ENCODE data around the gene ABCB8.

ABCB8 gene

DNA sequence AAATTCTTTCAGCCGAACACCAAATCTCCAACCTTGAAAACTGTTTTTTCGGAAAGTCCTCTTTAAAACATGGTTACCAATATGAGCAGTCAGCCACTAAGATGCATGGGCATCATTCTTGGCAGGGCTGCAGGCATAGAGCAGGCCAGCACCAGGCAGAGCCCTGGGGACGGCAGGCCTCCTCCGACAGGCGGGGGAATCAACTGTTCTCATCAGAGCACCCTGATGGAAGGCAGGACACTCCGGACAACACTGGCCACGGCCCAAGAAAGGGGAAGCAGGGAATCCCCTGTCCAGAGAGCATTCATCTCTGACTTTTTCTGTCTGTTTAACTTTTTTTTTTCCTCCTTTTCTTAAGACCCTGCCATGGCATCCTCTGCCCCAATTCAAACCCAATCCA lies 38.8 kb upstream of the ABCB8 start:
- H3K4me1 ChIP-seq (ENCODE audit: control insufficient read depth, insufficient read depth, low read length): no peaks in the 10 kb centered on the region
- CTCF ChIA-PET: interaction anchor here (0.6 to 2.1 kb wide), 19 partner anchors 9 to 1967 kb away, joined by 3 to 12 read pairs (median 4); no protein-coding TSS in a partner anchor
- no peaks in the 10 kb centered on the region for H3K36me3 ChIP-seq (ENCODE audit: control insufficient read depth in 2 of 2, insufficient read depth in 1 of 2, low read length in 2 of 2)
- no peak overlapping the region for H3K4me3 ChIP-seq (ENCODE audit: low read depth, low read length)
- TF ChIP-seq ZXDB (tag by site-specific recombination; IDR thresholded peaks at IDR 0.05) (no peak), ZNF184 (tag by site-specific recombination; IDR thresholded peaks at IDR 0.05) (no peak), ZNF132 (tag by site-specific recombination; IDR thresholded peaks at IDR 0.05; ENCODE audit: borderline replicate concordance) (no peak), ZNF623 (tag by site-specific recombination; IDR thresholded peaks at IDR 0.05) (no peak), KLF16 (tag by site-specific recombination; IDR thresholded peaks at IDR 0.05) (no peak), RBAK (tag by site-specific recombination; IDR thresholded peaks at IDR 0.05) (no peak), ZNF707 (tag by site-specific recombination; IDR thresholded peaks at IDR 0.05) (no peak), ZNF114 (tag by site-specific recombination; IDR thresholded peaks at IDR 0.05) (no peak), ZNF112 (tag by site-specific recombination; IDR thresholded peaks at IDR 0.05) (no peak), ZNF133 (tag by site-specific recombination; IDR thresholded peaks at IDR 0.05) (no peak), GLI4 (tag by site-specific recombination; IDR thresholded peaks at IDR 0.05) (no peak), SP2 (tag by site-specific recombination; IDR thresholded peaks at IDR 0.05) (no peak), ZNF239 (tag by site-specific recombination; IDR thresholded peaks at IDR 0.05) (no peak)
- TF ChIP-seq, protein P1, sequence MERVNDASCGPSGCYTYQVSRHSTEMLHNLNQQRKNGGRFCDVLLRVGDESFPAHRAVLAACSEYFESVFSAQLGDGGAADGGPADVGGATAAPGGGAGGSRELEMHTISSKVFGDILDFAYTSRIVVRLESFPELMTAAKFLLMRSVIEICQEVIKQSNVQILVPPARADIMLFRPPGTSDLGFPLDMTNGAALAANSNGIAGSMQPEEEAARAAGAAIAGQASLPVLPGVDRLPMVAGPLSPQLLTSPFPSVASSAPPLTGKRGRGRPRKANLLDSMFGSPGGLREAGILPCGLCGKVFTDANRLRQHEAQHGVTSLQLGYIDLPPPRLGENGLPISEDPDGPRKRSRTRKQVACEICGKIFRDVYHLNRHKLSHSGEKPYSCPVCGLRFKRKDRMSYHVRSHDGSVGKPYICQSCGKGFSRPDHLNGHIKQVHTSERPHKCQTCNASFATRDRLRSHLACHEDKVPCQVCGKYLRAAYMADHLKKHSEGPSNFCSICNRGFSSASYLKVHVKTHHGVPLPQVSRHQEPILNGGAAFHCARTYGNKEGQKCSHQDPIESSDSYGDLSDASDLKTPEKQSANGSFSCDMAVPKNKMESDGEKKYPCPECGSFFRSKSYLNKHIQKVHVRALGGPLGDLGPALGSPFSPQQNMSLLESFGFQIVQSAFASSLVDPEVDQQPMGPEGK (tag by site-specific recombination; IDR thresholded peaks at IDR 0.05): no peak
- TF ChIP-seq, protein P2, sequence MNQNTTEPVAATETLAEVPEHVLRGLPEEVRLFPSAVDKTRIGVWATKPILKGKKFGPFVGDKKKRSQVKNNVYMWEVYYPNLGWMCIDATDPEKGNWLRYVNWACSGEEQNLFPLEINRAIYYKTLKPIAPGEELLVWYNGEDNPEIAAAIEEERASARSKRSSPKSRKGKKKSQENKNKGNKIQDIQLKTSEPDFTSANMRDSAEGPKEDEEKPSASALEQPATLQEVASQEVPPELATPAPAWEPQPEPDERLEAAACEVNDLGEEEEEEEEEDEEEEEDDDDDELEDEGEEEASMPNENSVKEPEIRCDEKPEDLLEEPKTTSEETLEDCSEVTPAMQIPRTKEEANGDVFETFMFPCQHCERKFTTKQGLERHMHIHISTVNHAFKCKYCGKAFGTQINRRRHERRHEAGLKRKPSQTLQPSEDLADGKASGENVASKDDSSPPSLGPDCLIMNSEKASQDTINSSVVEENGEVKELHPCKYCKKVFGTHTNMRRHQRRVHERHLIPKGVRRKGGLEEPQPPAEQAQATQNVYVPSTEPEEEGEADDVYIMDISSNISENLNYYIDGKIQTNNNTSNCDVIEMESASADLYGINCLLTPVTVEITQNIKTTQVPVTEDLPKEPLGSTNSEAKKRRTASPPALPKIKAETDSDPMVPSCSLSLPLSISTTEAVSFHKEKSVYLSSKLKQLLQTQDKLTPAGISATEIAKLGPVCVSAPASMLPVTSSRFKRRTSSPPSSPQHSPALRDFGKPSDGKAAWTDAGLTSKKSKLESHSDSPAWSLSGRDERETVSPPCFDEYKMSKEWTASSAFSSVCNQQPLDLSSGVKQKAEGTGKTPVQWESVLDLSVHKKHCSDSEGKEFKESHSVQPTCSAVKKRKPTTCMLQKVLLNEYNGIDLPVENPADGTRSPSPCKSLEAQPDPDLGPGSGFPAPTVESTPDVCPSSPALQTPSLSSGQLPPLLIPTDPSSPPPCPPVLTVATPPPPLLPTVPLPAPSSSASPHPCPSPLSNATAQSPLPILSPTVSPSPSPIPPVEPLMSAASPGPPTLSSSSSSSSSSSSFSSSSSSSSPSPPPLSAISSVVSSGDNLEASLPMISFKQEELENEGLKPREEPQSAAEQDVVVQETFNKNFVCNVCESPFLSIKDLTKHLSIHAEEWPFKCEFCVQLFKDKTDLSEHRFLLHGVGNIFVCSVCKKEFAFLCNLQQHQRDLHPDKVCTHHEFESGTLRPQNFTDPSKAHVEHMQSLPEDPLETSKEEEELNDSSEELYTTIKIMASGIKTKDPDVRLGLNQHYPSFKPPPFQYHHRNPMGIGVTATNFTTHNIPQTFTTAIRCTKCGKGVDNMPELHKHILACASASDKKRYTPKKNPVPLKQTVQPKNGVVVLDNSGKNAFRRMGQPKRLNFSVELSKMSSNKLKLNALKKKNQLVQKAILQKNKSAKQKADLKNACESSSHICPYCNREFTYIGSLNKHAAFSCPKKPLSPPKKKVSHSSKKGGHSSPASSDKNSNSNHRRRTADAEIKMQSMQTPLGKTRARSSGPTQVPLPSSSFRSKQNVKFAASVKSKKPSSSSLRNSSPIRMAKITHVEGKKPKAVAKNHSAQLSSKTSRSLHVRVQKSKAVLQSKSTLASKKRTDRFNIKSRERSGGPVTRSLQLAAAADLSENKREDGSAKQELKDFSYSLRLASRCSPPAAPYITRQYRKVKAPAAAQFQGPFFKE (tag by site-specific recombination; IDR thresholded peaks at IDR 0.05; ENCODE audit: borderline replicate concordance): no peak
- TF ChIP-seq, protein P3, sequence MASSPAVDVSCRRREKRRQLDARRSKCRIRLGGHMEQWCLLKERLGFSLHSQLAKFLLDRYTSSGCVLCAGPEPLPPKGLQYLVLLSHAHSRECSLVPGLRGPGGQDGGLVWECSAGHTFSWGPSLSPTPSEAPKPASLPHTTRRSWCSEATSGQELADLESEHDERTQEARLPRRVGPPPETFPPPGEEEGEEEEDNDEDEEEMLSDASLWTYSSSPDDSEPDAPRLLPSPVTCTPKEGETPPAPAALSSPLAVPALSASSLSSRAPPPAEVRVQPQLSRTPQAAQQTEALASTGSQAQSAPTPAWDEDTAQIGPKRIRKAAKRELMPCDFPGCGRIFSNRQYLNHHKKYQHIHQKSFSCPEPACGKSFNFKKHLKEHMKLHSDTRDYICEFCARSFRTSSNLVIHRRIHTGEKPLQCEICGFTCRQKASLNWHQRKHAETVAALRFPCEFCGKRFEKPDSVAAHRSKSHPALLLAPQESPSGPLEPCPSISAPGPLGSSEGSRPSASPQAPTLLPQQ (tag by site-specific recombination; IDR thresholded peaks at IDR 0.05): no peak
- TF ChIP-seq, protein P4, sequence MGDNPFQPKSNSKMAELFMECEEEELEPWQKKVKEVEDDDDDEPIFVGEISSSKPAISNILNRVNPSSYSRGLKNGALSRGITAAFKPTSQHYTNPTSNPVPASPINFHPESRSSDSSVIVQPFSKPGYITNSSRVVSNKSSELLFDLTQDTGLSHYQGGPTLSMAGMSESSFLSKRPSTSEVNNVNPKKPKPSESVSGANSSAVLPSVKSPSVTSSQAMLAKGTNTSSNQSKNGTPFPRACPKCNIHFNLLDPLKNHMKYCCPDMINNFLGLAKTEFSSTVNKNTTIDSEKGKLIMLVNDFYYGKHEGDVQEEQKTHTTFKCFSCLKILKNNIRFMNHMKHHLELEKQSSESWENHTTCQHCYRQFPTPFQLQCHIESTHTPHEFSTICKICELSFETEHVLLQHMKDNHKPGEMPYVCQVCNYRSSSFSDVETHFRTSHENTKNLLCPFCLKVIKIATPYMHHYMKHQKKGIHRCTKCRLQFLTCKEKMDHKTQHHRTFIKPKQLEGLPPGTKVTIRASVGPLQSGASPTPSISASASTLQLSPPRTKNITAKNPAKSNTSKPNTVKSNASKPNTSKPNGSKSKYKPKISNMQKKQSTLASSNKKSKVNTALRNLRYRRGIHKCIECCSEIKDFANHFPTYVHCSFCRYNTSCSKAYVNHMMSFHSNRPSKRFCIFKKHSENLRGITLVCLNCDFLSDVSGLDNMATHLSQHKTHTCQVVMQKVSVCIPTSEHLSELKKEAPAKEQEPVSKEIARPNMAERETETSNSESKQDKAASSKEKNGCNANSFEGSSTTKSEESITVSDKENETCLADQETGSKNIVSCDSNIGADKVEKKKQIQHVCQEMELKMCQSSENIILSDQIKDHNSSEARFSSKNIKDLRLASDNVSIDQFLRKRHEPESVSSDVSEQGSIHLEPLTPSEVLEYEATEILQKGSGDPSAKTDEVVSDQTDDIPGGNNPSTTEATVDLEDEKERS (tag by site-specific recombination; IDR thresholded peaks at IDR 0.05): no peak
- POLR2A ChIA-PET: no interaction called here
- no peaks in the 10 kb centered on the region for H3K9me3 ChIP-seq (ENCODE audit: control insufficient read depth, insufficient read depth, low read depth, low read length)
- no peak overlapping the region for H3K27ac ChIP-seq (ENCODE audit: extremely low read depth, low read depth, low read length)

Measured in HEK293 (cell line).